ENCODE results near the gene WDFY1. TPM values are rescaled to one million over a fixed set of nuclear protein-coding genes. Genes with fewer than 3 reads are reported as not detected.

Gene WDFY1
- total RNA-seq, 1 experiment from 2014 or later = 44.7 TPM

- ChIA-PET CTCF (no interaction called here), RAD21 (ENCODE audit: low non-redundant PET in 1 of 2, low total read pairs in 2 of 2, uncharacterized antibody in 2 of 2, unreplicated experiment in 2 of 2) (interaction anchor here in 1 of 2 experiments (0.7 kb wide), 1 partner anchor 83 kb away, joined by 3 read pairs; no protein-coding TSS in a partner anchor), POLR2A (interaction anchor here (1.1 to 1.6 kb wide), 2 partner anchors 8 to 17 kb away, joined by 3 read pairs; no protein-coding TSS in a partner anchor)
- Histone ChIP-seq H3K9me2 (ENCODE audit: insufficient read depth) (no peaks in the 10 kb centered on the region), H3K36me3 (ENCODE audit: control insufficient read depth in 1 of 2, insufficient read depth in 2 of 2, low read length in 2 of 2) (peaks cover 7 to 12% of the 10 kb centered on the region in 2 experiments), H3K4me1 (ENCODE audit: control insufficient read depth in 1 of 2, insufficient read depth in 2 of 2, low read length in 2 of 2) (peaks cover 50% of the 10 kb centered on the region in 2 experiments), H2AFZ (ENCODE audit: low read depth, low read length, poor library complexity, severe bottlenecking) (no peak overlapping the region), H3K4me2 (ENCODE audit: low read length) (peak overlapping the region; percentile 97), H3K27me3 (ENCODE audit: insufficient read depth, low read length) (no peaks in the 10 kb centered on the region), H4K20me1 (ENCODE audit: insufficient read depth) (peaks cover 4% of the 10 kb centered on the region; the same call in 1 of the 2 replicates), H3K4me3 (replicated peaks in 1 of 2; ENCODE audit: low read depth in 1 of 2, low read length in 2 of 2) (peak overlapping the region; percentile 79 to 93), H3K27ac (ENCODE audit: low read depth, low read length) (peak overlapping the region; percentile 91), H3K9ac (ENCODE audit: low read length) (peak overlapping the region; percentile 84), H3K79me2 (ENCODE audit: insufficient read depth, low read length) (peaks cover 71% of the 10 kb centered on the region), H3K9me3 (ENCODE audit: control insufficient read depth in 1 of 2, insufficient read depth in 1 of 2, low read depth in 1 of 2, low read length in 2 of 2) (no peaks in the 10 kb centered on the region)
- no TSS peak for BruUV-seq (replicated peaks)
- DNase-seq (ENCODE audit: low read depth, low spot score) (no peak), ATAC-seq (peak; percentile 9; the same call in 1 of the 2 replicates)
- TF ChIP-seq YY1 (IDR thresholded peaks at IDR 0.05; ENCODE audit: extremely low read depth, insufficient replicate concordance, low read depth, low read length) (no peak), SIN3A (IDR thresholded peaks at IDR 0.05; ENCODE audit: low read depth) (peak; percentile 48), CEBPB (IDR thresholded peaks at IDR 0.05; ENCODE audit: low read depth) (no peak), EZH2 (IDR thresholded peaks at IDR 0.05) (no peak), CTCF (IDR thresholded peaks at IDR 0.05 in 2 of 3, conservative IDR thresholded peaks at IDR 0.05 in 1 of 3; ENCODE audit: borderline replicate concordance in 1 of 3, insufficient read depth in 1 of 3, low read depth in 2 of 3, low read length in 2 of 3) (no peak), SP1 (IDR thresholded peaks at IDR 0.05; ENCODE audit: low read depth) (peak; percentile 13; the same call in 1 of the 2 replicates), ZBTB33 (IDR thresholded peaks at IDR 0.05; ENCODE audit: extremely low read depth, insufficient replicate concordance, low read length) (no peak), EGR1 (IDR thresholded peaks at IDR 0.05; ENCODE audit: low read depth) (0 out of 2 replicates have a peak, but pooled peaks have one; percentile 30), CBX3 (IDR thresholded peaks at IDR 0.05; ENCODE audit: low read depth) (no peak), ZNF274 (IDR thresholded peaks at IDR 0.05; ENCODE audit: low read depth, low read length) (no peak), FOSL1 (IDR thresholded peaks at IDR 0.05; ENCODE audit: low read depth) (no peak; the same call in 1 of the 2 replicates), POLR2A (IDR thresholded peaks at IDR 0.05; ENCODE audit: borderline replicate concordance, extremely low read depth, insufficient read depth, insufficient read length) (no peak), JUND (IDR thresholded peaks at IDR 0.05) (peak; percentile 49; the same call in 1 of the 2 replicates), ATF3 (IDR thresholded peaks at IDR 0.05) (no peak), MAX (IDR thresholded peaks at IDR 0.05) (peak; percentile 68; the same call in 1 of the 2 replicates), RAD21 (IDR thresholded peaks at IDR 0.05; ENCODE audit: low read depth) (no peak)
- intact Hi-C loops (cut with micrococcal nuclease) = loop anchor here (10.0 kb wide), 1 partner anchor 109 kb away; the partner anchor contains the start of gene WDFY1
Observed at GRCh38 chr2:223835701-223836532, 109.2 kb downstream of the WDFY1 start.

Measured in HCT116 (cell line).